ENCODE measurements around the gene MGAT4B.

The MGAT4B gene

GRCh38 chr5:179817890-179818745 lies 11.5 kb upstream of the MGAT4B start:
- no peak for TF ChIP-seq CTCF (IDR thresholded peaks at IDR 0.05; ENCODE audit: insufficient read depth, low read length, poor library complexity, severe bottlenecking)
- TF ChIP-seq EZH2phosphoT487 (conservative IDR thresholded peaks at IDR 0.05; ENCODE audit: low read length): no peak
- Histone ChIP-seq H3K27me3 (ENCODE audit: low read length) (no peaks in the 10 kb centered on the region), H3K79me2 (ENCODE audit: insufficient read depth, low read length) (peaks cover 12% of the 10 kb centered on the region), H3K9me2 (replicated peaks; ENCODE audit: insufficient read depth, low read length) (no peaks in the 10 kb centered on the region), H3K36me3 (ENCODE audit: low read length) (no peaks in the 10 kb centered on the region), H3K9me3 (ENCODE audit: insufficient read depth, low read length) (no peaks in the 10 kb centered on the region), H3K4me2 (ENCODE audit: low read depth, low read length, poor library complexity, severe bottlenecking) (peak overlapping the region; percentile 76), H2AFZ (ENCODE audit: low read depth, low read length, severe bottlenecking) (peak overlapping the region; percentile 23), H3K4me3 (ENCODE audit: insufficient read depth, low read length, poor library complexity, severe bottlenecking) (peak overlapping the region; percentile 44), H3K27ac (ENCODE audit: low read depth, low read length) (peak overlapping the region; percentile 57), H3K9ac (ENCODE audit: low read length) (peak overlapping the region; percentile 56), H4K20me1 (ENCODE audit: low read depth, low read length) (peaks cover 6% of the 10 kb centered on the region), H3F3A (ENCODE audit: insufficient read depth) (peaks cover 15% of the 10 kb centered on the region; the same call in 1 of the 2 replicates)

DNA sequence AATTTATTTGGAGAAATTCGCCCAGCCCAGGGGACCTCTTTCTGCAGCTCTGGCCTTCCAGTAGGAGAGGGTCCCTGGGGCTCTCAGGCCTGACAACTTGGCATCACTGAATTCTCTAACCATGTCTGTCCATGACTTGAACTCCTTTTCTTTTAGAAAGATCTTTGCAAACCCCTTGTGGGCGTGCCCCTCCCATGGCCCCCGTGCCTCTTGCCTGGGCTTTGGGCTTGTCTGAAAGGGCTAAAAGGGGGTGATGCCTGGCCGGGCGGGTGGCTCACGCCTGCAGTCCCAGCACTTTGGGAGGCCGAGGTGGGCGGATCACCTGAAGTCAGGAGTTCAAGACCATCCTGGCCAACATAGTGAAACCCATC lies 10.8 kb upstream of the MGAT4B start:
- Histone ChIP-seq H3K79me2 (ENCODE audit: insufficient read depth, low read length) (peaks cover 7% of the 10 kb centered on the region), H3K27ac (ENCODE audit: low read depth, low read length) (no peak overlapping the region), H3K9me3 (ENCODE audit: insufficient read depth, low read length) (no peaks in the 10 kb centered on the region), H2AFZ (ENCODE audit: low read depth, low read length, severe bottlenecking) (no peak overlapping the region), H3F3A (ENCODE audit: insufficient read depth) (peaks cover 15% of the 10 kb centered on the region; the same call in 1 of the 2 replicates), H3K36me3 (ENCODE audit: low read length) (no peaks in the 10 kb centered on the region), H3K4me3 (ENCODE audit: insufficient read depth, low read length, poor library complexity, severe bottlenecking) (no peak overlapping the region), H4K20me1 (ENCODE audit: low read depth, low read length) (peaks cover 6% of the 10 kb centered on the region), H3K9me2 (replicated peaks; ENCODE audit: insufficient read depth, low read length) (no peaks in the 10 kb centered on the region), H3K4me2 (ENCODE audit: low read depth, low read length, poor library complexity, severe bottlenecking) (no peak overlapping the region), H3K27me3 (ENCODE audit: low read length) (no peaks in the 10 kb centered on the region), H3K9ac (ENCODE audit: low read length) (no peak overlapping the region)
- TF ChIP-seq CTCF (IDR thresholded peaks at IDR 0.05; ENCODE audit: insufficient read depth, low read length, poor library complexity, severe bottlenecking): no peak
- TF ChIP-seq EZH2phosphoT487 (conservative IDR thresholded peaks at IDR 0.05; ENCODE audit: low read length): no peak

DNA sequence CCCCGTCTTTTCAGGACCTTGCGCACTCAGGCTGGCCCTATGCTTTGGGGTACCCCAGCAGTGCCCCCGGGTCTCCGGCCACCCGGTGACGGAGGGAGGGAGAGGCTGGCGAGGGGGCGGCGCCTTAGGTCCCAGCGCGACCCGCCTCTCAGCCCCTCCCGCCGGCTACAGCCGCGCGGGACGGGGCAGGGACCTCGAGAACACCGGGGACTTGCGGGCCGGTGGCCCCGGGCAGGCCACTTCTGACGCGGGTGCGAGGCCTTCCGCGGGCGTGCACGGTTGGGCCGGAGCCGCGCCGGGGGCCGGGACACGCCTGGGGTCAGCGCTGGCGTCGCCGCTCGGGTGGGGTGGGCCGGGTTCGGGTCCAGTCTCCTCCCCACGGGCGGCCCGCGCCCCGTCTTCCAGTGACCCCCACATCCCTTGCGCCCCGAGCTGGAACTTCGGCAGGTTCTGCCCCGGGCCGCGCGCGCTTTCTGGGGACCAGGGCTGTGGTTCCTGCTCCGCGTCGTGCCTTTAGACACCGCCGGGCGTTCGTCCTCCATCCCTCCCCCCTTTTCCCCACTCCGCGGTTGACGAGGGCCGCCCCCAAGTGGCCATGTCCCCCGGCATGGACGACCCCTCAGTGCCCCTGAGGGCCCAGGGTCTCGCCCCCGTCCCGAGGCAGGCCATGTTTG lies 10.3 kb upstream of the MGAT4B start:
- Histone ChIP-seq H4K20me1 (ENCODE audit: low read depth, low read length) (peaks cover under 1% of the 10 kb centered on the region), H3K36me3 (ENCODE audit: low read length) (no peaks in the 10 kb centered on the region), H3K4me3 (ENCODE audit: insufficient read depth, low read length, poor library complexity, severe bottlenecking) (no peak overlapping the region), H3K27ac (ENCODE audit: low read depth, low read length) (no peak overlapping the region), H3K9me3 (ENCODE audit: insufficient read depth, low read length) (no peaks in the 10 kb centered on the region), H3K27me3 (ENCODE audit: low read length) (no peaks in the 10 kb centered on the region), H3K9ac (ENCODE audit: low read length) (no peak overlapping the region), H3F3A (ENCODE audit: insufficient read depth) (peaks cover 13% of the 10 kb centered on the region; the same call in 1 of the 2 replicates), H3K79me2 (ENCODE audit: insufficient read depth, low read length) (peaks cover 2% of the 10 kb centered on the region; the same call in 1 of the 2 replicates), H3K9me2 (replicated peaks; ENCODE audit: insufficient read depth, low read length) (no peaks in the 10 kb centered on the region), H2AFZ (ENCODE audit: low read depth, low read length, severe bottlenecking) (no peak overlapping the region), H3K4me2 (ENCODE audit: low read depth, low read length, poor library complexity, severe bottlenecking) (no peak overlapping the region)
- TF ChIP-seq EZH2phosphoT487 (conservative IDR thresholded peaks at IDR 0.05; ENCODE audit: low read length) (no peak), CTCF (IDR thresholded peaks at IDR 0.05; ENCODE audit: insufficient read depth, low read length, poor library complexity, severe bottlenecking) (no peak)
